Activated gamma-delta T cell (primary cell): Measurements from ENCODE around the gene E2F3.
"Not testable (repeated sequence)": the region's sequence is repeated elsewhere in the genome, so short reads cannot be mapped to it uniquely, and the experiment has no call there.

Experiments used
- DNase-seq: peaks from one replicate; lab custom pipeline; 2025; lab: John Stamatoyannopoulos, UW

Gene E2F3

DNA sequence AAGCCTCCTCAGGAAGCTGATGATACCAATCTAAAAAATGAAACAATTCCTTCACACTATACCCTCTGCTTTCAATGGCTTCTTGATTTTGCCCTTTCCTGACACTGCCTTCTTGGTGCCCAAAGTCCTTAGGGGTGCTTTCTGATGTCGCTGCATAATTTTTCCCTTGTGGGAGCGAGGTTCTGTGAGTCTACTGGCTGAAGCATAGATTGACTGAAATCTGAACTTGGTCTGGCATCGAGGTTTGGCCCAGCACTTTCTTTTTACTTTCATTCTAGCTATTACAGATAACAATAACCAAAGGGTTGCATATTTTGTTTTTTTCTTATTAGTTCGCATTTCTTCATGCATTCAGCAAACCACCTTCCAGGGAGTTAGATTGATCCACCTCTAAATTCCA, 65.8 kb downstream of the E2F3 start:
- no peak for DNase-seq

DNA sequence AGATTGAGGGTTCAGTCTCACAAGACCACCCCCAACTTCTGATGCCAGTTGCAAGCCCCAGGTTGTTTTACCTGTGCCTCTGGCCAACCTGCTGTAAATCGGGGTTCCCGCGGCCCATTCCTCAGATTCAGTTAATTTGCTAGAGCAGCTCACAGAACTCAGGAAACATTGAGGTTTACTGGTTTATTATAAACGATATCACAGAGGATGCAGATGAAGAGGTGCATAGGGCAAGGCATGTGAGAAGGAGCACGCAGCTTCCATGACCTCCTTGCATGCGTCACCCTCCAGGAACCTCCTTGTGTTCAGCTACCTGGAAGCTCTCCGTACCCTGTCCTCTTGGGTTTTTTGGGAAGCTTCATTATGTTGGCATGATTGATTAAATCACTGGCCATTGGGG, 66.5 kb downstream of the E2F3 start:
- DNase-seq: no peak

DNA sequence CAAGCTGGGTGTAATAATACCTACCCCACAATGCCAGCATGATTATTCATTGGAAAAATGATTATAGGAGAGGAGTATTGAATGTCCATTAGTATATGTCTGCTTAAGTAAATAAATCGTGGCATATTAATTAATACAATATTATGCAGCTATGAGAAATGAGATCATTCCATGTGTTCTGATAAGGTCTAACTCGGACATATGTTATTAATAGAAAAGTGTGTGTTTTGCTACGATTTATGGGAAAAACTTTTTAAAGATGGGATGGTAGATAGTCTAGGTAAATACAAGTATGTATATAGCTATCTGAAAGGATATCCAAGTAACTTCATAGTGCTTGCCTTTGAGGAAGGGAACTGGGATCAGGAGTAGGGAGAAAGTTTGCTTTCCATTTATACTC, 71.1 kb downstream of the E2F3 start:
- DNase-seq: no peak

DNA sequence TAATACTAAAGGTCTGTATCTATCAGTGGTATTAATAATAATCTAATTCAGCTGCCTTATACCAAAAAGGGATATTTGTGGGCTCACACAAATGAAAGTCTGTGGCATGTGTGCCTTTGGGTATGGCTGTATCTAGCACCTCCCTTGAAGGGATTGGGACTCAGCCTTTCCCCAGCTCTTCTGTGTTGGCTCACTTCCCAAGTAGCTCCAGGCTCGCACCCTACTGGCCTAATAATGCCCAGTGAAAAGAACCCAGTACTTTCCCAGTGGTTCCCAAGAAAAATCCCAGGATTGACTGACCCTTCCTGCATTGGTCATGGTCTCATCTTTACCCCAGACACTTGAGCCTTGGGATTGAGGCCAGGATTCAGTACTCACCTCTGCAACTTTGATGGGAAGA, 71.8 kb downstream of the E2F3 start:
- no peak for DNase-seq

DNA sequence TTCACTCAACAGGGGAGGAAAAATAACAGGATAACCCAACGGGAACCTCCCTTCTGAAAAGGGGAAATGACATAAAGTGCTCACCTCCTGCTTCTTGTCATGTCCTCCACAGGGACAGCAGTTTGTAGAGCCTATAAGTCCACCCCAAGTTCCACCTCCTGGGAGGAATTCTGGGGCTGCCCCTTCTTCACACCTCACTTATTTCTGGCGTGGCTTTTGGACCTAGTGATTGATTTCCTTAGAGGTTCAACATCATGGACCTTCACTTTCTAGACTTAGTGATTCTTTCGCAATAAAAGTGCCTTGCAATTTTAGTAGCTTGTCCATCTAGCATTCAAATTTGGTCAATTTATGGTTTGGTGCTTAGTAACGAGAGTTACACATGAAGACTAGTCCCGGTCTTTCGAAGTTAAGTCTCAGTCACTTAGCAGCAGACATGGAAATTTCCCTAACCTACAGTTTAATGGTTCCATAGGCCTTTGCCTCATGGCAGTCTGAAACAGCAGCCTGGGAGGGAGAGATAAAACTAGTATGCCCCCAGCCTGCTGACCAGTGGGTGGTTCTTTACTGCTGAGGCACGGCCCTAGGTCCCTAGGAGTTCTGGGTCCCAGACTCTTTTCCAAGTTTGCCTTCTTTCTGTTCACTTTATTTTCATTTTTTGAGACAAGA, 73.3 kb downstream of the E2F3 start:
- DNase-seq: no peak

DNA sequence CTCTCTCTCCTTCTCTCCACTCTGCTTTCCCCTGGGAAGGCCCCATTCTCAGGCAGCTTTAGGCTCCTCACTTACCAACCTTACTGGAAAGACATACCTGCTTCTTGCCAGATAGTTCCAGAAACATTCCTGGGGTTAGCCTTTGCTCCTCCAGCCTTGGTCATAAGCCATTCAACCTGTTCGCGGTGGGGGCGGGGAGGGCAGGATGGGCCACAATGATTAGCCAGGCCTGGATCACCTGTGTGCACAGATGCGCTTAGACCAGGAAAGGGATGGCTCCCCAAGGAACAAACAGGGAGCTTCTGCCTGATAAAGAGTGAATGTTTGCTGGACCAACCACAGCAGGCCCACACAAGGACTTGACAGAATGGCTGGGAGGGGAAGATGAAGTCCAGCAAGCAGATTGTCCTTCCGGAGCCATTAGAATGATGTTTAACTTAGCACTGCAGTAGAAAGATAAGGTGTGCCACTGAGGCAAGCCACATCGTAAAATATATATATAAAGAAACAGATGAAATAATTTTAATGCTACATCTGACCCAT, 74.9 kb downstream of the E2F3 start:
- no peak for DNase-seq

DNA sequence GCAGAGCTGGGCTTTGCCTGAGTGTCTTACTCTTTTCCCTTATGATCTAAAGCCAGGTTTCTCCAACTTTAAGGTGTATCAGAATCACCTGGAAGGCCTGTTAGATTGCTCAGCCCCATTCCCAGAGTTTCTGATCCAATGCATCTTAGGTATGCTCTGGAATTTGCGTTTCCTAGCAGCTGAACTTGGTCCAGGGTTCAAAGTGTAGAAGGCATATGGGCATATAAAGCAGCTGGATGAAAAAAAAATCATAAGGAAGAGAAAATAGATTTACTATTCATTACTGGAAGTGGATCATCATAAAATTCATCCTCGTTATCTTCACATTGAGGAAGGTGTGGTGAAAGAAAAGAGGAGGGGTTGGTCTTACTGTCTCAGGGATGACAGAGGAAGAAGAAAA, 75.8 kb downstream of the E2F3 start:
- no peak for DNase-seq

DNA sequence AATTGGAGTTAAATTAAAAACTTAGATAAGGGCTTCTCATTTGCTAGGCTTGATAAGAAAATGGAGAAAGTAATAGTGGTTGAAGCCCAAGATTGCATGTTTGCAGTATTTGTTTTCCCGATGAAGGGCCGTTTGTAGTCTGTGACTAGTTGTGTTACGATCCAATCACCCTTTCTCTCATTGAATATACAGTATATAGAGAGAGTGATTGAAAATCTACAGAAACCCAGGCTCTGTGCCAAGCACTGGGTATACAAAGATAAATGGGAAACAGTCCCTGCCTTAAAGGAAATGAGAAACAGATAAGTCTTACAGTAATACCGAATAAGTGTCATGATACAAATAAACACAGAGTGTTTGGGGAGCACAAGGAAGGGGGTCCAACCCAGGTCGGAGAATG, 77.4 kb downstream of the E2F3 start:
- DNase-seq: no peak

DNA sequence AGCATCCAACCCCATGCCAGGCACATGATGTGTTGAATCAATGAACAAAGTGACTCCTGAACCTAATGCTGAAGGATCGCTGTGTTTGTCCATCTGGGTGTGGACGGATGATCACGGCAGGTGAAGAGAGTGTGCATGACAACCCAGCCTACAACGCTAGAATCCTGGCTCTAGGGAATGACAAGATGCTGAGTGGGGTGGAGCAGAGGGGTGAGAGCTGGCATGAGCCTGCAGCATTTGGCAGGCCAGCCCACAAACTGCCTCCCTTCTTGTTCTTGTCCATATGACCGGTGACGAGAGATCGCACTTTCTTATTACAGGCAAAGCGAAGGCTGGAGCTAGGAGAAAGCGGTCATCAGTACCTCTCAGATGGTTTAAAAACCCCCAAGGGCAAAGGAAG, 77.8 kb downstream of the E2F3 start:
- DNase-seq: no peak

DNA sequence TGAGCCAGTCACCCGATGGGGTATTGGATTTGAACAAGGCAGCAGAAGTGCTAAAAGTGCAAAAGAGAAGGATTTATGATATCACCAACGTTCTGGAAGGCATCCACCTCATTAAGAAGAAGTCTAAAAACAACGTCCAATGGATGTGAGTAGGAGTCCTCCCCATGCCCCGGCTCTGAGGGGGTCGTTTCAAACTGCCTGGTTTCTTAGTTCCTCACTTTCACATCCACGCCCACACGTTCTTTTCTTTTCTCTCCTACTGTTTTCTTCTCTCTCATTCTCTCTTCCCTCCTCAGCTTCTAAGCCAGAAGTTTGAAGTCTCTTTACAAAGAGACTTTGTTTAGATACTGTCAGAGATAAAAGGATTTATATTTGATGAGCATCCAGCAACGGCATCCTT, 79.6 kb downstream of the E2F3 start:
- DNase-seq: no peak

DNA sequence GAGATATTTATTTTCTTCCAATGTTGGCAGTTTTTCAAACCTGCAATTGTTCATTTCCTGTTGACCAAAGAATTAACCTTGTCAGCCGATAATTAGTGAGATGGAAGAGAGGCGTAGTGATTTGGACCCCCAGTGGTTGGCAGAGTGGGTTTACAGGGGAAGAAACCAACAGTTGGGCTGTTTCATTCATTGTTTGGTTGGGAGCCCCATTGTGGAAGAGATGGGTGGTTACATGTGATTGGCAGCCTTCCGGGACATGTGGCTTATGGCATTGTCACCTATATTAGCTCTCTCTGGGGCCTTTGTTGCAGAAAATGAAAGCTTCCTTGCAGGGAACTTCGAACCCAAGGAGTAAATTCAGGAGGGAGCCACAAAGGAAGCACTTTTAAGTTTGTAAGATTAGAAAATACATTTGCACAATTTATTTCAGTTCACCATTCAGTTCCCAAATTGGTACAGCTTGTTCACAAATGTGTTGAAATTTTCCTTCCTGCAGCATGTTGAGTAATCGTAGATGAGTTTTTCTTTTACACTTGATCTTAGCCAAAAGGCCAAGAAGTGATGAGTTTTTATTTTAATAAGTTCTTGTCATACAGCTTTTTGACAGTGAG, 82.3 kb downstream of the E2F3 start:
- no peak for DNase-seq

DNA sequence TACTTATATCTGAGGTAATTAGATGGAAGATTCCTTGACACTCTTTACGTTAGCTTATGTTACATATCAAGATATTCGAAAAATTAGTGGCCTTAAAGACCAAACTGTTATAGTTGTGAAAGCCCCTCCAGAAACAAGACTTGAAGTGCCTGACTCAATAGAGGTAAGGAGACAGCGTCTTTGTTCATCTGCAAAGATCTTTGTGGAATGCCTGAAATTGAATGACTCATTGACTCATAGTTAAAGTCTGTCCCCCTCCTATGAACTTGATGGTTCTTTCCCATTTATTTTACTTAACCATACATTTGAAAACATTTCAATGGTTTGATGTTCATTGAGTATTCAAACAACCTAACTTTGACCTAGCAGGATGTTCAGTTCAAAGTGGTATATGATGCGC, 85.0 kb downstream of the E2F3 start:
- no peak for DNase-seq

DNA sequence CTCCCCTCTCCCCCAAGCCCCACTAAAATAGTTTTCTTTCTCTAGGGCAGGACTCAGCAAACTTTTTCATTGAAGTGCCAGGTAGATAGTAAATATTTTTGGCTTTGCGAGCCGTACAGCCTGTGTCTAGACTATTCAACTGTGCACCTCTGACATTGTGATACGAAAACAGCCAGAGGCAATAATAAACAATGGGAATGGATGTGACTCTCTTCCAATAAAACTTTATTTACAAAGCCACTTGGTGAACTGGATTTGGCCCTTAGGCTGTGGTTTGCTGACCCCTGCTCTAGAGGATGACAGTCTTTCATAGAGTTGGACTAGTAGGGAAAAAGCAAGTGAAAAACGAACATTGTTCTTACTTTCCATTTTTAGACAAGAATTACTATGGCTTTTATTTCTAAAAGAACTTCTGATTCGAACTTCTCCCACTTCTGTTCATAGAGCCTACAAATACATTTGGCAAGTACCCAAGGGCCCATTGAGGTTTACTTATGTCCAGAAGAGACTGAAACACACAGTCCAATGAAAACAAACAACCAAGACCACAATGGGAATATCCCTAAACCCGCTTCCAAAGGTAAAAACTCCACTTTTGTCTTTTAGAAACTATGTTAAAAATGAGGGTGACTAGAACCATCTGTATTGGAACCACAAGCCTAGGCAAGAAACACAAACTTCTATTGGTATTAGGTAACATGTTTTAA, 86.1 kb downstream of the E2F3 start:
- no peak for DNase-seq

DNA sequence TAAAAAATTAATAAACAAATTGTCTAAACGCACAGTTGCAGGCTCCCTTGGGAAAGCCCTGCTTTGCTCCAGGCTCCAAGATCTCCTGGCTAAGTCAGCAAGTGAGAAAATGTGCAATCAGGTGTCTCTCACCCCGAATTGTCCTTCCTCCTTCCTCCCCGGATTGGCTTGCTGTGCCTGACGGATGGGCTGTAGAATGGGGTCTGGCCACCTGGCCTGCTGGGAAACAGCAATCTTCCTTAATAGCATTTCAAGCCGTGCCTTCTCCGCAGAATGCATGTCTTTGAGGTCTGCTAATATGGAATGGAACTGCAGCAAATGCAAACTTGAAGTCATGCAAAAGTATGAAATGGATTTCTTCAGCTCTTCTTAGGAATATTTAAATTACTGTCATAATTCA, 88.9 kb downstream of the E2F3 start:
- DNase-seq: no peak

DNA sequence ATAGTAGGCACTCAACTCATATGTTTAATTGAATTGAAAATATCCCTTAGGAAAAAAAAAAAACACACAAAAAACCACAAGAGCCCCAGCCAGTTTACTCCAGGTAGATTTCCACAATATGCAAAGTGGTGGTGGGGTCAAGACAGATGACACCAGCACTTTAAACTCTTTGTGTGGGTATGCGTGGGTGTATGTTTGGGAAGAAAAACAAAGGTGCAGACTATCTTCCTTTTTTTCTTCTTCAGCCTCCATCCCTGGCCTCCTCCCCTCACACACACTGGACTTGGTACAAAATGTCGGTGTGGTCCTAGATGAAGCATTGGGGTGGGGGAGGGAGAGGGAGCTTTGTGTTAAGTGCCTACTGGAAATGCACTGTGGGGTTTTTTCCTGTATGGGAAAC, 90.4 kb downstream of the E2F3 start:
- no peak for DNase-seq

DNA sequence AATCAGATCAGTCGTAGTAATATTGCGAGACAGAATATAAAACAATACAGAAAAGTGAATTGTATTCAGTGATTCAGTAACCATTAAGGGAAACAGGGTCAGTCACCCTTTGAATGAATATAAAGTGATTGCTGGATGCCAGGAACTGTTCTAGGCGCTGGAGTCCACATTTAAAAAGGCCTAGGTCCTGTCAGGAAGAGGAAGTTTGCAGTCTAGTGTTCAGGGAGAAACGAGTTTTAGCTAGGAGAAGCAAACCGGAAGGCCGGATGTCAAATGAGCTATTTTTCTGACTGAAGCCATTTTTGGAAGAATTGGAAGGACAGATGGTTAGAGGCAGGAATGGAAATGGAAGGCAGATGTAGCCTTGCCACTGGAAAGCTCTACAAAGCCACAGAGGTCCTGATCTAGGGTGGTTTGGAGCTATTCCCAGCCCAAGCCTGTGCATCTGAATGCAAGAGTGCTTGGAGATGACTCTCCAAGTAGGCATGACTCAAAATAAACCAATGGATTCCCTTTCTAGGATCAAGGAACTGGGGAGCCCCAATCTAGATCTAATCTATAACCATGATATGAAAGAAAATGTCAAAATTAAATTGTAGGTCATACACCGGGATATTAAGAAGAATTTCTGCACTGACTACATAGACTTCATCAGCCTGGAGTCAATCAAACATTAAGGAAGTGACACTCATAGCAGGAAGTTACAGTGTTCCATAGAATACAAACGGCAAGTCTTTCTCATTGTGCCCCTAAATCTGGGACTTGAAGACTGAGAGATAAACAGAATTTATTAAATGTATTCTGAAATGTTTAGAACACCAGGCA, 95.7 kb downstream of the E2F3 start:
- DNase-seq: no peak

DNA sequence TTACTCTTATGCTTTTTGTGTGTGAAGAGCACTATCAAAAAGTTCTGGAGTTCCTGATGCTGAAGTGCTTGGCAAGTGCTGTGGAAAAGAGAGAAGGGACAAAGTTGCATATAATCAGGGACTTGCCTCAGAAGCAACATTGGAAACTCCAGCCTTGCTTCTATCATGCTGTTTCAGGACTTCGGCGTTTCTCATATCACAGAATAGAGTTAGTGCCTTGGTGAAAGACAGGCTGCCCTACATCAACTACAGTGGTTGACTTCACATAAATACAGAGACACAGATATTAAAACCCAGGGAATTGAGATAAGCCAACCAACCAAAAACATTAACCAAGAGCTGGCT, 96.3 kb downstream of the E2F3 start:
- no peak for DNase-seq

DNA sequence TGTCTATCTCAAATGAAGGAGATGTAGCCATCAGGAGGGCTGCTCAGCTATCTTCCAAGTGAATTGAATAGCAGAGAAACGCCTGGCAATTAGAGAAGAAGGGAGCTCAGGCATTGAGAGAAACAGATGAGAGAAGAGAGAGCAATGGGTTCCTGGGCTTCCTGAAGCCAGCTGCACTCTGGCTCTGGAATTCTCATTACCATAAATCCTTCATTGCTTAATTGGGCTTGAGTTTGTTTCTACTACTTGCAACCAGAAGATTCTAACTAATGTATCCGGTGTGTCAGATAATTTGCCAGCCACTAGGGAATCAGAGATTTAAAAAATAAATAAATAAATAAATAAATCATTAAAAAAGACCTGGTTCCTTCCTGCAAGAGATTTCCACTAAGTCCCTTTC, 107.5 kb downstream of the E2F3 start:
- no peak for DNase-seq

DNA sequence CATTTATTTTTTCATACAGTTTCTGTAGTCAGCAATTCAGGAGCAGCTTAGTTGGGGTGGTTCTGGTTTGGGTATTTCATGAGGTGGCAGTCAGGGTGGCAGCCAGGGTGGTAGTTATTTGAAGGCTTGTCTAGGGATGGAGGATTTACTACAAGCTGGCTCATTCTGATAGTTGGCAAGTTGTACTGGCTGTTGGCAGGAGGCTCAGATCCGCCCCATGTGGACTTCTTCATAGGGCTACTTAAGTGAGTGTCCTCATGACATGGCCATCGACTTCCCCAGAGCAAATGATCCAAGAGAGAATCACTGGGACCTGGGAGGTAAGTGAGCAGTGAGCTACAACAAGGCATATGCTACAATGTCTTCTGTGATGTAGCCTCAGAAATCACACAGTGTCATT, 110.2 kb downstream of the E2F3 start:
- no peak for DNase-seq

DNA sequence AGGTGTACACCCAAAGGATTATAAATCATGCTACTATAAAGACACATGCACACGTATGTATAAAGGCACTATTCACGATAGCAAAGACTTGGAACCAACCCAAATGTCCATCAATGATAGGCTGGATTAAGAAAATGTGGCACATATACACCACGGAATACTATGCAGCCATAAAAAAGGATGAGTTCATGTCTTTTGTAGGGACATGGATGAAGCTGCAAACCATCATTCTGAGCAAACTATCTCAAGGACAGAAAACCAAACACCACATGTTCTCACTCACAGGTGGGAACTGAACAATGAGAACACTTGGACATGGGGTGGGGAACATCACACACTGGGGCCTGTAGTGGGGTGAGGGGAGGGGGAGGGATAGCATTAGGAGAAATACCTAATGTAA, 123.5 kb downstream of the E2F3 start:
- DNase-seq: not testable (repeated sequence)

DNA sequence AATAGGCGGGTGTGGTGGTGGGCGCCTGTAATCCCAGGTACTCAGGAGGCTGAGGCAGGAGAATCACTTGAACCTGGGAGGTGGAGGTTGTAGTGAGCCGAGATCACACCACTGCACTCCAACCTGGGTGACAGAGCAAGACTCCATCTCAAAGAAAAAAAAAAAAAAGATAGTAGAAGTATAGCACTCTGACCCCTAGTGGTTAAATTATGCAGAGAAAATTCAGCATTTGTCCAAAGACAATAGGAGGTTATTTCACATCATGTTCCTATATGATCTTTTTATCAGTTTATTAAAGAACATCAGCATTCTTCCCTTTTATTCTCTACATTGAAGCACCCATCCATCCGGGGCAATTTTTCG, 127.4 kb downstream of the E2F3 start:
- DNase-seq: not testable (repeated sequence)

DNA sequence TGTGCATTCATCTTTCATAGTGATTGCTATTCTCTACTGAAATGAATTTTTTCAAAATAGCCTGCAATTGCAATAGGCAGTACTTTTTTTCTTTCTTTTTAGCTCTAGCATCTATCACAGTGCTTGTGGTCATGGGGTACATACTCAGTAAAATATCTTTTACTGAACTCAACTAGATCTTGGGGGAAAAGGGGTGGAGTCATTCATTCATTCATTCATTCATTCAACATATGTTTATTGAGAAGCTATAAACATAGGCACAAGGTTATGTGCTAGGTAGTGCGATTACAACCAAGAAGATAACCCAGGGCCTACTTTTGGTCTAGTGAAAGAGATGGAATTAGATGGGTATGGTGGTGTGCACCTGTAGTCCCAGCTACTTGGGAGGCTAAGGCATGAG, 131.2 kb downstream of the E2F3 start:
- no peak for DNase-seq
